HEK293 (cell line): ENCODE data around the gene NR2F1-AS1.

Source experiments
- CTCF ChIA-PET: fragments of 350-600 bp; formaldehyde crosslinking; extraction: SDS; loops from one replicate; lab custom pipeline; 2021; ENCODE audit warnings: antibody characterized with exemption; lab: Yijun Ruan, JAX
- POLR2A ChIA-PET: fragments of 300-600 bp; formaldehyde crosslinking; extraction: SDS; loops from one replicate; lab custom pipeline; 2020; ENCODE audit warnings: antibody characterized with exemption, inconsistent platforms; lab: Yijun Ruan, JAX
- H3K27ac ChIP-seq: fragments of 200-500 bp; sonication (Bioruptor generic); 2 replicates; pipeline ENCODE4 v1.5.1; 2014; ENCODE audit warnings: low read depth, low read length, control low read depth, inconsistent platforms; ENCODE audit errors: extremely low read depth
- H3K36me3 ChIP-seq, 2 experiments: fragments of 200-500 bp in 1 of 2; sonication (Bioruptor generic) in 1 of 2; 1 replicate in 1 of 2; 2 replicates in 1 of 2; pipeline ENCODE4 v1.5.1; 2014 to 2017; ENCODE audit warnings: inconsistent platforms in 2 of 2, low read length in 2 of 2; ENCODE audit not compliant: control insufficient read depth in 2 of 2, insufficient read depth in 1 of 2
- H3K4me1 ChIP-seq: fragments of 200-500 bp; sonication (Bioruptor generic); 2 replicates; pipeline ENCODE4 v1.5.1; 2014; ENCODE audit warnings: mild to moderate bottlenecking, low read length, inconsistent platforms; ENCODE audit not compliant: control insufficient read depth, insufficient read depth
- H3K4me3 ChIP-seq: 2 replicates; pipeline ENCODE4 v1.5.1; 2011; ENCODE audit warnings: low read depth, mild to moderate bottlenecking, control low read depth, low read length, moderate library complexity
- H3K9me3 ChIP-seq: fragments of 200-500 bp; sonication (Bioruptor generic); 2 replicates; pipeline ENCODE4 v1.5.1; 2014; ENCODE audit warnings: low read depth, low read length, inconsistent platforms; ENCODE audit not compliant: control insufficient read depth, insufficient read depth
- ATF2 ChIP-seq: fragments of 450-650 bp; formaldehyde crosslinking; IDR thresholded peaks from 2 replicates; pipeline ENCODE4 v1.5.1; 2016; ENCODE audit warnings: missing biosample characterization, missing genetic modification characterization, low read depth
- GFI1B ChIP-seq: fragments of 450-650 bp; formaldehyde crosslinking; IDR thresholded peaks from 2 replicates; pipeline ENCODE4 v1.5.1; 2016; ENCODE audit warnings: missing biosample characterization, missing genetic modification characterization
- GLIS1 ChIP-seq: fragments of 450-650 bp; formaldehyde crosslinking; IDR thresholded peaks from 2 replicates; pipeline ENCODE4 v1.5.1; 2016; ENCODE audit warnings: missing biosample characterization, missing genetic modification characterization
- OVOL3 ChIP-seq: fragments of 450-650 bp; formaldehyde crosslinking; IDR thresholded peaks from 2 replicates; pipeline ENCODE4 v1.5.1; 2016; ENCODE audit warnings: missing biosample characterization, missing genetic modification characterization
- SCRT1 ChIP-seq: fragments of 450-650 bp; formaldehyde crosslinking; IDR thresholded peaks from 2 replicates; pipeline ENCODE4 v1.5.1; 2016; ENCODE audit warnings: missing biosample characterization, missing genetic modification characterization, borderline replicate concordance
- SCRT2 ChIP-seq: fragments of 450-650 bp; formaldehyde crosslinking; IDR thresholded peaks from 2 replicates; pipeline ENCODE4 v1.5.1; 2016; ENCODE audit warnings: missing biosample characterization, missing genetic modification characterization
- SETDB1 ChIP-seq: IDR thresholded peaks from one replicate; pipeline ENCODE4 v1.6.1; 2017; ENCODE audit warnings: mild to moderate bottlenecking, low read length, moderate library complexity, mixed read lengths; ENCODE audit not compliant: insufficient read length
- SP2 ChIP-seq: fragments of 450-650 bp; formaldehyde crosslinking; IDR thresholded peaks from 2 replicates; pipeline ENCODE4 v1.5.1; 2016; ENCODE audit warnings: missing biosample characterization, missing genetic modification characterization
- SP7 ChIP-seq: fragments of 450-650 bp; formaldehyde crosslinking; IDR thresholded peaks from 2 replicates; pipeline ENCODE4 v1.5.1; 2016; ENCODE audit warnings: missing biosample characterization, missing genetic modification characterization
- TCF7L2 ChIP-seq: IDR thresholded peaks from 2 replicates; pipeline ENCODE4 v1.6.1; 2011; ENCODE audit warnings: low read depth, mild to moderate bottlenecking, inconsistent platforms, low read length, moderate library complexity, borderline replicate concordance
- YY1 ChIP-seq: fragments of 450-650 bp; formaldehyde crosslinking; IDR thresholded peaks from 2 replicates; pipeline ENCODE4 v1.5.1; 2018; ENCODE audit warnings: missing biosample characterization, missing genetic modification characterization
- ZNF133 ChIP-seq: fragments of 450-650 bp; formaldehyde crosslinking; IDR thresholded peaks from 2 replicates; pipeline ENCODE4 v1.5.1; 2016; ENCODE audit warnings: missing biosample characterization, missing genetic modification characterization
- ZNF174 ChIP-seq: fragments of 450-650 bp; formaldehyde crosslinking; IDR thresholded peaks from 2 replicates; pipeline ENCODE4 v1.5.0; 2017; ENCODE audit warnings: missing biosample characterization, mild to moderate bottlenecking, missing genetic modification characterization
- ZNF18 ChIP-seq: fragments of 450-650 bp; formaldehyde crosslinking; IDR thresholded peaks from 2 replicates; pipeline ENCODE4 v1.5.1; 2016; ENCODE audit warnings: missing biosample characterization, missing genetic modification characterization
- ZNF311 ChIP-seq: fragments of 450-650 bp; formaldehyde crosslinking; IDR thresholded peaks from 2 replicates; pipeline ENCODE4 v1.5.1; 2017; ENCODE audit warnings: missing biosample characterization, missing genetic modification characterization, borderline replicate concordance
- ZNF398 ChIP-seq: fragments of 450-650 bp; formaldehyde crosslinking; IDR thresholded peaks from 2 replicates; pipeline ENCODE4 v1.5.1; 2017; ENCODE audit warnings: missing biosample characterization, missing genetic modification characterization
- ZNF404 ChIP-seq: fragments of 450-650 bp; formaldehyde crosslinking; IDR thresholded peaks from 2 replicates; pipeline ENCODE4 v1.5.1; 2017; ENCODE audit warnings: missing biosample characterization, missing genetic modification characterization
- ZNF510 ChIP-seq: fragments of 450-650 bp; formaldehyde crosslinking; IDR thresholded peaks from 2 replicates; pipeline ENCODE4 v1.5.1; 2018; ENCODE audit warnings: mild to moderate bottlenecking, missing genetic modification characterization, missing biosample characterization; ENCODE audit not compliant: insufficient replicate concordance
- ZNF529 ChIP-seq: fragments of 450-650 bp; formaldehyde crosslinking; IDR thresholded peaks from 2 replicates; pipeline ENCODE4 v1.5.1; 2017; ENCODE audit warnings: missing genetic modification characterization, missing biosample characterization; ENCODE audit not compliant: insufficient replicate concordance
- ZNF530 ChIP-seq: fragments of 450-650 bp; formaldehyde crosslinking; IDR thresholded peaks from 2 replicates; pipeline ENCODE4 v1.5.1; 2016; ENCODE audit warnings: low read depth, missing biosample characterization, missing genetic modification characterization
- ZNF548 ChIP-seq: fragments of 450-650 bp; formaldehyde crosslinking; IDR thresholded peaks from 2 replicates; pipeline ENCODE4 v1.5.1; 2016; ENCODE audit warnings: missing biosample characterization, missing genetic modification characterization
- ZNF600 ChIP-seq: fragments of 450-650 bp; formaldehyde crosslinking; IDR thresholded peaks from 2 replicates; pipeline ENCODE4 v1.5.1; 2016; ENCODE audit warnings: missing biosample characterization, missing genetic modification characterization
- ZNF677 ChIP-seq: fragments of 450-650 bp; IDR thresholded peaks from 2 replicates; pipeline ENCODE4 v1.5.0; 2018; ENCODE audit warnings: missing biosample characterization, mild to moderate bottlenecking, missing genetic modification characterization, moderate library complexity
- ZNF701 ChIP-seq: fragments of 450-650 bp; formaldehyde crosslinking; IDR thresholded peaks from 2 replicates; pipeline ENCODE4 v1.5.1; 2016; ENCODE audit warnings: missing biosample characterization, missing genetic modification characterization
- ZSCAN16 ChIP-seq: fragments of 450-650 bp; formaldehyde crosslinking; IDR thresholded peaks from 2 replicates; pipeline ENCODE4 v1.5.1; 2016; ENCODE audit warnings: missing biosample characterization, missing genetic modification characterization
- ZSCAN30 ChIP-seq: fragments of 450-650 bp; IDR thresholded peaks from 2 replicates; pipeline ENCODE4 v1.5.1; 2018; ENCODE audit warnings: missing biosample characterization, mild to moderate bottlenecking, missing genetic modification characterization, moderate library complexity
- TF ChIP-seq, protein P1 (sequence below): fragments of 450-650 bp; formaldehyde crosslinking; IDR thresholded peaks from 2 replicates; pipeline ENCODE4 v1.5.1; 2016; ENCODE audit warnings: missing biosample characterization, missing genetic modification characterization

Gene NR2F1-AS1

GRCh38 chr5:93430118-93430517, 150.9 kb downstream of the NR2F1-AS1 start:
- Histone ChIP-seq H3K9me3 (no peaks in the 10 kb centered on the region), H3K27ac (no peak overlapping the region), H3K4me3 (no peak overlapping the region), H3K36me3 (no peaks in the 10 kb centered on the region), H3K4me1 (peaks cover 45% of the 10 kb centered on the region)
- no peak for TF ChIP-seq ZNF398
- no peak for TF ChIP-seq ZNF174 (tag by site-specific recombination)
- TF ChIP-seq SP7 (tag by site-specific recombination): no peak
- TF ChIP-seq GLIS1: no peak
- no peak for TF ChIP-seq ZNF311
- no peak for TF ChIP-seq ZNF701 (tag by site-specific recombination)
- ChIA-PET CTCF (no interaction called here), POLR2A (no interaction called here)

- Histone ChIP-seq H3K36me3 (no peaks in the 10 kb centered on the region), H3K27ac (no peak overlapping the region), H3K9me3 (no peaks in the 10 kb centered on the region), H3K4me3 (no peak overlapping the region), H3K4me1 (peaks cover 45% of the 10 kb centered on the region)
- CTCF ChIA-PET: interaction anchor here (0.6 kb wide), 1 partner anchor 153 kb away, joined by 3 read pairs; no protein-coding TSS in a partner anchor
- POLR2A ChIA-PET: no interaction called here
- TF ChIP-seq SCRT2 (tag by site-specific recombination) (peak; percentile 88), ATF2 (tag by site-specific recombination) (no peak), TCF7L2 (0 out of 2 replicates have a peak, but pooled peaks have one; percentile 50), ZNF600 (no peak), SP2 (tag by site-specific recombination) (no peak), YY1 (tag by site-specific recombination) (no peak), ZNF529 (tag by site-specific recombination) (no peak), GFI1B (0 out of 2 replicates have a peak, but pooled peaks have one; percentile 23), SCRT1 (peak; percentile 76), ZNF510 (tag by site-specific recombination) (no peak)
Observed at GRCh38 chr5:93428868-93429267, 152.2 kb downstream of the NR2F1-AS1 start.

DNA sequence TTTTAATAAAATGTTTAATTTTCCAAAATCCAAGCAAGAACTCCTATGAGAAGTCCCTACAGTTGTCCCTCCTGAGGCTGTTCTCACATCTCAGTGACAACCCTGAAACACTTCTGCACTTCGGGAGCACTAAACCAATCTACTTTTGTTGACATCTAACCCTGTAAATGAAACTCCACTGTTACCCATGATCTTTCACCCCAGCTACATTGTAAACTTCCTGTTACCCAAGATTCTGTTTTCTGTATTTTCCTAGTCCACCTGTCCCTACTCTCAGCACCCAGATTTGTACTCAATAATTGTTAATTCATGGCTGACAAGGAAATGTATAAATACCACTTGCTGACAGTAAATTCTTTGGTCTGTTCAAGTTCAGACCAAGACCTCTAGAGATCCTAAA, 153.7 kb downstream of the NR2F1-AS1 start:
- Histone ChIP-seq H3K4me3 (no peak overlapping the region), H3K36me3 (no peaks in the 10 kb centered on the region), H3K9me3 (no peaks in the 10 kb centered on the region), H3K4me1 (peaks cover 45% of the 10 kb centered on the region), H3K27ac (no peak overlapping the region)
- ChIA-PET POLR2A (no interaction called here), CTCF (no interaction called here)
- TF ChIP-seq SETDB1 (no peak), ZNF548 (tag by site-specific recombination) (no peak), ZNF18 (tag by site-specific recombination) (no peak), ZSCAN16 (tag by site-specific recombination) (no peak), ZNF677 (tag by site-specific recombination) (no peak), ZNF530 (tag by site-specific recombination) (no peak), ZSCAN30 (tag by site-specific recombination) (no peak), ZNF404 (tag by site-specific recombination) (no peak), OVOL3 (no peak), ZNF133 (no peak)
- TF ChIP-seq, protein P1, sequence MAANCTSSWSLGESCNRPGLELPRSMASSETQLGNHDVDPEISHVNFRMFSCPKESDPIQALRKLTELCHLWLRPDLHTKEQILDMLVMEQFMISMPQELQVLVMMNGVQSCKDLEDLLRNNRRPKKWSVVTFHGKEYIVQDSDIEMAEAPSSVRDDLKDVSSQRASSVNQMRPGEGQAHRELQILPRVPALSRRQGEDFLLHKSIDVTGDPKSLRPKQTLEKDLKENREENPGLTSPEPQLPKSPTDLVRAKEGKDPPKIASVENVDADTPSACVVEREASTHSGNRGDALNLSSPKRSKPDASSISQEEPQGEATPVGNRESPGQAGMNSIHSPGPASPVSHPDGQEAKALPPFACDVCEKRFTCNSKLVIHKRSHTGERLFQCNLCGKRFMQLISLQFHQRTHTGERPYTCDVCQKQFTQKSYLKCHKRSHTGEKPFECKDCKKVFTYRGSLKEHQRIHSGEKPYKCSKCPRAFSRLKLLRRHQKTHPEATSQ (tag by site-specific recombination): no peak
